Stimulated activated CD8-positive, alpha-beta memory T cell treated with anti-CD3 and anti-CD28 coated beads, Interleukin-7, amount 100 ng/mL, for 48 hours (primary cell): Measurements from ENCODE around the gene EEF1A1.
"Not testable (repeated sequence)": the region's sequence is repeated elsewhere in the genome, so short reads cannot be mapped to it uniquely, and the experiment has no call there.

Source experiments
- DNase-seq, 2 donors: peaks; one replicate each; pipeline ENCODE4 v3.0.0-alpha.2; 2020; ENCODE audit warnings: low read depth in 1 of 2; ENCODE audit errors: extremely low read depth in 1 of 2

The EEF1A1 gene

DNA sequence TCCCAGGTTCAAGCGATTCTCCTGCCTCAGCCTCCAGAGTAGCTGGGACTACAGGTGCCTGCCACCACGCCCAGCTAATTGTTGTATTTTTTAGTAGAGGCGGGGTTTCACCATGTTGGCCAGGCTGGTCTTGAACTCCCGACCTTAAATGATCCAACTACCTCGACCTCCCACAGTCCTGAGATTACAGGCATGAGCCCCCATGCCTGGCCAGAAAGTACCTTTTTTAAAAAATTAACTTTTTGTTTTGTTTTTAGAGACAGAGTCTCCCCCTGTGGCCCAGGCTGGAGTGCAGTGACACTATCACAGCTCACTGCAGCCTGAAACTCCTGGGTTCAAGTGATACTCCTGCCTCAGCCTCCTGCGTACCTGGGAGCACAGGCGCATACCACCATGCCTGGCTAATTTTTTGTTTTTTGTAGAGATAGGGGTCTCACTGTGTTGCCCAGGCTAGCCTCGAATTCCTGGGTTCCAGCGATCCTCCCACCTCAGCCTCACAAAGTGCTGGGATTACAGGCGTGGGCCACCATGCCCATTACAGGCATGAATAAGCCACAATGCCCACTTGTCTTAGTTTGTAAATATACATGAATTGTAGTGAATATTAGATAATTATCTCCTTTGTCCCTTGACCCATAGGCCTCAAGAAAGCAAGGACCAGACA, 17.4 kb upstream of the EEF1A1 start:
- no peak for DNase-seq

DNA sequence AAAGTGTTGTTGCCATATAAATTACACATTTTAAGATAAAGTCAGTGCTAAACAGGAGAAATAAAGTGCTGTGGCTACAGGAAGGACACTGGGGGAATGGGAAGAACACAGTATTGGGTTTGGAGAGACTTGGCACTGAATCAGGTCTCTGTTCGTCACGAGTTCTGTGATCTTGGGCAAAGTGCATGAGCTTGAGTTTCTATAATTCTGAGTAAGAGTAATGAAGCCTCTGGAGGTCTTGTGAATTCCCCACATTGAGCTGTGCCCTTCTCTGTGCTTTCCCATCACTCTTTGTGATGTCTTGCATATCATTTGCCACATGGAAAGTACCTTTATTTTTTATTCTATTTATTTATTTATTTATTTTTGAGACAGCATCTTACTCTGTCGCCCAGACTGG, 16.8 kb upstream of the EEF1A1 start:
- DNase-seq: no peak

DNA sequence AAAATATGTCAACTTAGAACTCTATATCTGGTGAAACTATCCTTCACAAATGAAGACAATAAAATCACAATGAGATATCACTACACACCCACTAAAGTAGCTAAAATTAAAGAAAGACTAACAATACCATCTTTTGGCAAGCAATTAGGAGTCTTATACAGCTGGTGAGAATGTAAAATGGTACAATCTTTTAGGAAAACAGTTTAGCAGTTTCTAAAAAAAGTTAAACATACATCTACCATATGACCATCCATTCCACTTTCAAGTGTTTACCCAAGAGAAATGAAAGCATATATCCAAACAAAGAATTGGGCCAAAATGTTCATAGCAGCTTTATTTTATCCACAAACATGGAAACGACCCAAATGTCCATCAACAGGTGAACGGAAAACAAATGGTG, 13.8 kb upstream of the EEF1A1 start:
- DNase-seq: no peak

DNA sequence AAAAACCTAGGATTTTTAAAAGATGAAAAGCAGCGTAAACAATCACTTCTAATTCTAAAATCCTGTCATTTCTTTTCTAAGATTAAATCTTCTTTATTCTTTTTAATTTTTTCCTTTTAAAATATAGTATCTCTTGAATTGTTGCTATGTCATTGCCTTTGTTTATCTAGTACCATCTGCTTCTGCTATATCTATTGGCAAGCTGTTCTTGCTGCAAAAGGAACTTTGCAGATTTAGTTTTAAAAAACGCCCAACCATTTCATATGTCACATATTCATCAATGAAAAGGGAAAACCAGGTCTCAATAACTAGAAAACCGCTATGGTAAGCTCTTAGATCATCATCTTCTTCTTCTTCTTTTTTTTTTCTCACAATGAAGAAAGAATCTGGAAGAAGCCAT, 11.5 kb upstream of the EEF1A1 start:
- no peak for DNase-seq

DNA sequence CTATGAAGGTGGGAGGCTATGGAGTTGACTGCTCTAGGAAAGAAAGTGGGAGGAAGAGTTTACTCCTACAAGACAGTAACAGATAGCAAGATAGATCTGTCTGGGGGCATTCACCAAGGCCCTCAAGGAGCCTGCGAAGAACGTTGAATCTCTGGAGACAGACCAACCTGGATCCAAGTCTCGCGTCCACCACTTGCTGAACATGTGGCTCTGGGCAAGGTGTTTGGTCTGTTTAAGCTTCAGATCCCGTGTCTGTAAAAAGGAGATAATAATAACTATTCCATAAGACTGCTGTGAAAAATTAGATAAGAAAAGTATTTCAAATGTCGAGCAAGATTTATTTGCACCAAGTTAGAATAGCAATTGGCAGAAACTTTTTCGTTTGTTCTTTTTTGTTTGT, 8.1 kb upstream of the EEF1A1 start:
- DNase-seq: no peak

DNA sequence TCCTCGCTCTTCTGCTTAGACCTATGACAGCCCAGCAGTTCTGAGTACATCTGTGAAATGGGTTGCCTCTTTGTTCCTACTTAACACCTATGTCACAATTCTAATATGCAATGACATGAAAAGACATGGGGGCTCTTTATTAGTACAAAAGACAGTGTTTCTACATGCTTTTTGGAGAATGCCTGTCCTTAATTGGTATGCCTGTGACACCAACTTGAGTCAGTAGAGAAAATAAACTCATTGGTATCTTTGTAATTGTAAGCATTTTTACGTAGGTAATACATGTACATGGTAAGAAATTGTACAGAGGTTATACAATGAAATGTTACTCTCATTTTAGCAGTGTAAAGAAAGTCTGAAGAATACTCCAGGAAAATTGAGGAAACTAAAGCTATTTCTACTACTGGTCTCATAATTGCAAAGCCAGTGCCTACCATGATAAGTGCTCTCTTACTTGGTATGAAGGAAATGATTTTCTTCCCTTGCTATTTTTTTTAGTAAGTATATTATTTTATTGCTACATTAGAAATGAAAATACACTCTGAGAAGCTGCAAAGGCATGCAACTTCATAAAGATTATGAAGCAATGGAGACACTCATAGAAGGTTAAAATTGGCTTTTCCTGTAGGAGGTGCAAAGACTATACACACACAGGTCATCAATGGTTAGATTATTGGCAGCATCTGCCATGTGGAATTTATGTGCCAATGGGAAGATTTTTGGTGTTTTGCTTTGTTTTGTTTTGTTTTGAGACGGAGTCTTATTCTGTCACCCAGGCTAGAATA, 4.9 kb upstream of the EEF1A1 start:
- no peak for DNase-seq

DNA sequence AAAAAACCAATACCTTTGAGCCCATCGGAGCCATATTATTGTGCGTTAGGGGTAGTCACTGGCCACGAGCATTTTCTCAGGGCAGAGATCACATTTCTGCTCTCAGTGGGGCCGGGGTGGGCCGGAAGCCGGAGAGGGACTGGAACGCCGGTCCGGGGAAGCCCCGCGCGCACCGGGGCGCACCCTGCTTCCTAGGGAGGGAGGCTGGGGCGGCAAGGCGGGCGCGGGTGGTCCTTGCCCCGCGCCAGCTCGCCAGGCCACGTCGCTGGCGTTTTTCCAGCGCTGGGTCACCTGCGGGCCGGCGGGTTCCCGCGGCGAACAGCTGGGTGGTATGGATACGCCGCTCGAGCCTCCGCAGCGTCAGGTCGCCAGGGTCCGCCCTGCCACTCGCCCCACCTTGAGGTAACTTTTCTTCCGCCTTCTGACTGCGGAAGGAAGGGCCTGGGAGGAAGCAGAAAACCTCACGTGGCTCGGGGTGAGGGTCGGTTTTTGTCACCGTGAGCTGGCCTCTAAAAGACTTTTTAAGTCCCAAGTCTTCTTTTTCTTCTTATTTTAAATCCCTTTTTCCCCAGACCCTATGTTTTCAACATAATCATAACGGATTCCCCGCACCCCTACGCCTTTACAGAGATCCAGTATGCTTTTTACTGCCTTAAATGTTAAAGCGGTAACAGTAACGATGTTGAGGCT, 2.7 kb upstream of the EEF1A1 start:
- DNase-seq: peak; percentile 64 to 72

DNA sequence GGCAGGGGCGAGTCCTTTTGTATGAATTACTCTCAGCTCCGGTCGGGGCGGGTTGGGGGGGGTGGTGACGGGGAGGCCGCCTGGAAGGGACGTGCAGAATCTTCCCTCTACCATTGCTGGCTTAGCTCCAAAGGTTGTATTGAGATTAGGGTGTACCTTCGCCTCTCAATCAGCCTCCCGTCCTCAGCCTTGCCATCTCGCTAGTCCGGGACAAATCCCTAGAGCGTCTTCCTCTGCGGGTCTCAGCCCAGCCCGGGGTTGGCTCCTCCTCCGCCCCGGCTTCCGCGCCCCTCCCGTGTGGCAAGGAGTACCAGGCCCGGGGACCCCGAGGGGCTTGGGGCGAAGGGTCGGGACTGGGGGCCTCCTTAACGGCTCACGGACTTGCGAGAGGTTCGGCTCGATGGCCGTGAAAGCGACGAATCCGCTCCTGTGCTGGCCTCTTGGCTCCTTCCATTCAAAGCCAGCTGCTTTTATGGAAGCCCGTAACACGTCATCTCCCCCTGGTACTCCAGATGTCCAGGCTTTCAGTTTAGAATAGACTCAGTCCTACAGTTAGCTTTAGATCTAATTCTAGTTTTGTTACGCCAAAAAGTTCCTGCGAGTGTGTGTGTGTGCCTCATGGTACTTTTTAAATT, 636 bp upstream of the EEF1A1 start:
- DNase-seq: no peak

DNA sequence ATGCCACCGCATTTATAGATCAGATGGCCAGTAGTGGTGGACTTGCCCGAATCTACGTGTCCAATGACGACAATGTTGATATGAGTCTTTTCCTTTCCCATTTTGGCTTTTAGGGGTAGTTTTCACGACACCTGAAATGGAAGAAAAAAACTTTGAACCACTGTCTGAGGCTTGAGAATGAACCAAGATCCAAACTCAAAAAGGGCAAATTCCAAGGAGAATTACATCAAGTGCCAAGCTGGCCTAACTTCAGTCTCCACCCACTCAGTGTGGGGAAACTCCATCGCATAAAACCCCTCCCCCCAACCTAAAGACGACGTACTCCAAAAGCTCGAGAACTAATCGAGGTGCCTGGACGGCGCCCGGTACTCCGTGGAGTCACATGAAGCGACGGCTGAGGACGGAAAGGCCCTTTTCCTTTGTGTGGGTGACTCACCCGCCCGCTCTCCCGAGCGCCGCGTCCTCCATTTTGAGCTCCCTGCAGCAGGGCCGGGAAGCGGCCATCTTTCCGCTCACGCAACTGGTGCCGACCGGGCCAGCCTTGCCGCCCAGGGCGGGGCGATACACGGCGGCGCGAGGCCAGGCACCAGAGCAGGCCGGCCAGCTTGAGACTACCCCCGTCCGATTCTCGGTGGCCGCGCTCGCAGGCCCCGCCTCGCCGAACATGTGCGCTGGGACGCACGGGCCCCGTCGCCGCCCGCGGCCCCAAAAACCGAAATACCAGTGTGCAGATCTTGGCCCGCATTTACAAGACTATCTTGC, 725 bp downstream of the EEF1A1 start:
- DNase-seq: peak; percentile 61 to 62

DNA sequence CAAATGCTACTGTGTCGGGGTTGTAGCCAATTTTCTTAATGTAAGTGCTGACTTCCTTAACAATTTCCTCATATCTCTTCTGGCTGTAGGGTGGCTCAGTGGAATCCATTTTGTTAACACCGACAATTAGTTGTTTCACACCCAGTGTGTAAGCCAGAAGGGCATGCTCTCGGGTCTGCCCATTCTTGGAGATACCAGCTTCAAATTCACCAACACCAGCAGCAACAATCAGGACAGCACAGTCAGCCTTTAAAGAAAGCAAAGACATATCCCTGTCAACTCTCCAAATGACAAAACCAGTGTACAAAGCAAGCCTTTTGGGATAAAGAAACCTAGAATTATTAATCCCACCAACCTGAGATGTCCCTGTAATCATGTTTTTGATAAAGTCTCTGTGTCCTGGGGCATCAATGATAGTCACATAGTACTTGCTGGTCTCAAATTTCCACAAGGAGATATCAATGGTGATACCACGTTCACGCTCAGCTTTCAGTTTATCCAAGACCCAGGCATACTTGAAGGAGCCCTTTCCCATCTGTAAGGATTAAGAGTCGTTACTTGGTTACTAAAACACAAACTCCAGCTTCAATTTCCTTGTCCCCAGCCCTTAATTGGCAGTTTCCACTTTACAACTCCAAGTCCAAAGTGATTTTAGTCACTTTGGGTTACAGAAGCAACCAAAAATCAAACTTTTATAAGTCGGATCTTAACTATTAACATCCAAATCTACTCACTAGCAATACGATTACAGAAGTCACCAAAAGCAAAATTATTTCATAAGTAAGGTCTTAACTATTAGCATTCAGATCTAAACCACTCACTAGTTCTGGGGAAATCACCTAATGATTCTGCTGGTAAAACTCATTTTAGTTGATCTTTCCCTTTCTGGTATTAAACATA, 1.6 kb downstream of the EEF1A1 start:
- DNase-seq: not testable (repeated sequence)

DNA sequence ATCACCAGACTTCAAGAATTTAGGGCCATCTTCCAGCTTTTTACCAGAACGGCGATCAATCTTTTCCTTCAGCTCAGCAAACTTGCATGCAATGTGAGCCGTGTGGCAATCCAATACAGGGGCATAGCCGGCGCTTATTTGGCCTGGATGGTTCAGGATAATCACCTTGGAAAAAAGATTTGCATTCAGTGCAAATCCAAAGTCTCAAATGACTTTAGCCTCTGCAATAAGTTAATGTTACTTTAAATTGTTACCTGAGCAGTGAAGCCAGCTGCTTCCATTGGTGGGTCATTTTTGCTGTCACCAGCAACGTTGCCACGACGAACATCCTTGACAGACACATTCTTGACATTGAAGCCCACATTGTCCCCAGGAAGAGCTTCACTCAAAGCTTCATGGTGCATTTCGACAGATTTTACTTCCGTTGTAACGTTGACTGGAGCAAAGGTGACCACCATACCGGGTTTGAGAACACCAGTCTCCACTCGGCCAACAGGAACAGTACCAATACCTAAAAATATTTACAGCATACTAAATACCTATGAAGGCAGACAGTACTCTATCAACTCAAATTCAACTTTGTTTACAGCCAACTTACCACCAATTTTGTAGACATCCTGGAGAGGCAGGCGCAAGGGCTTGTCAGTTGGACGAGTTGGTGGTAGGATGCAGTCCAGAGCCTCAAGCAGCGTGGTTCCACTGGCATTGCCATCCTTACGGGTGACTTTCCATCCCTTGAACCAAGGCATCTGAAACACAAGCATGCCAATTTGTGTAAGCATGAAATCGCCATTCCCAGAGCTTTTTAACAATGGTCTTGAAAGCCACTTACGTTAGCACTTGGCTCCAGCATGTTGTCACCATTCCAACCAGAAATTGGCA, 2.5 kb downstream of the EEF1A1 start:
- not testable (repeated sequence) for DNase-seq

DNA sequence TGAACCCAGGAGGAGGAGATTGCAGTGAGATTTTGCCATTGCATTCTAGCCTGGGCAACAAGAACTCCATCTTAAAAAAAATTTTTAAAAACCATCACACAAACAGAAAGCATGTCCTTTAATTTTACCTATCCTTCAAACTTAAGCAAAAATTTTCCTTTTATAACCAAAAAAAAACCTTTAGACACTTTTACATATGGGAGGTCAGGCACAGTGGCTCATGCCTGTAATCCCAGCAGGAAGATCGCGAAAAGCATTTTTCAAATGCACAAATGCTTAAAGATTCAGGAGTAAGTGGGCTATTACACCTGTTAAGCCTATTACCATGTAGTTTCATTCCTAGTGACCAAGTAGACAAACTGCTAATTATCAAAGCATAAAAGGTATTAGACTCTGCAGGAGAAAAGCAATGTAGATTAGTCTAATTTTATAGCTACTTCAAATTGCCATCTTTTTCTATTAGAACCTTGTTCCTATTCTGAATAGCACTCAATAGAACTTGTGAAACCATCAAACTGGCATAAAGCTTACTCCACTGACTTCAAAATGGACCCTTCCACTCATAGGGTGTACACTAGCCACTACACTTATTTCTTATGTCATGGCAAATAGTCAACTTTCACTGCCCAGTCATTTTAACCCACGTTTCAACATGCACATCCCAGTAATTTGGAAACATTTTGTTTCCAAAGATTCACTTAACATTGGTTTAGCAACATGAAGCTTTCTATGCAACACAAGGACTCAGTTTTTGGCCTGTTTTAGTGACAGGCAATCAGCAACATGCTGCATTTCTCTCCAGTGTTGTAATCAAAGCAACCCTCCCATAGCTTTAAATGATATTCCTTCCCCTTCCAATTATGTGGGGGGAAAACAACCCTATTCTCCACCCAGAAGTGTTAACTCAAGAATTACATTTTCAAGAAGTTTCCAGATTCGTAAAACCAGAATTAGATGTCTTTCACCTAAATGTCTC, 4.0 kb downstream of the EEF1A1 start:
- no peak for DNase-seq

DNA sequence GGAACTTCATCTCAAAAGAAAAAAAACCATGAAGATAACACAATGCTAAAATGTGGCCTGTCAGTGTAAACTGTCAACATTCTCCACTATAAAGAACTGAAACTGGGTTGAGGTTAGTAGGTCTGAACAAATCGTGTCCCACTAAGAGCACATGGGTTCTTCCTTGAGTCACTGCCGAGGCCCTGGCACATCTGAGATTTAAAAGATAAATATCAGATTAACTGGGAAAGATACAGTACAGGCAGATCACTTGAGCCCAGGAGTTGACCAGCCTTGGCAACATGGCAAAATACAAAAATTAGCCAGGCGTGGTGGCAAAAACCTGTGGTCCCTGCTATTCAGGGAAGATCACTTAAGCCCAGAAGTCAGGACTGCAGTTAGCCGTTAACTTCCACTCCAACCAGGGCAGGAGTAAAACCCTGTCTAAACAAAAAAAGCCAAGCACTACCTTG, 5.6 kb downstream of the EEF1A1 start:
- DNase-seq: no peak

DNA sequence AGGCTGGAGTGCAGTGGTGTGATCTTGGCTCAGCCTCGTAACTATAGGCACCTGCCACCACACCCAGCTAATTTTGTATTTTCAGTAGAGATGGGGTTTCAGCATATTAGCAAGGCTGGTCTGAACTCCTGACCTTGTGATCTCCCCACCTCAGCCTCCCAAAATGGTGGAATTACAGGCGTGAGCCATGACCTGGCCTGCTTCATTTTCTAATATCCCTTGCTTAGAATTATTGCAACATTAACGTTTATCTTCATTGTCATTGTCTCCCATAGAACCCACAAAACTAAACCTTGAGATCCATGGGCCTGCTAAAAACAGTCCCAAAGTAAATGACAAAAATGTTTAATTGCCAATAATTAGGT, 6.1 kb downstream of the EEF1A1 start:
- no peak for DNase-seq

DNA sequence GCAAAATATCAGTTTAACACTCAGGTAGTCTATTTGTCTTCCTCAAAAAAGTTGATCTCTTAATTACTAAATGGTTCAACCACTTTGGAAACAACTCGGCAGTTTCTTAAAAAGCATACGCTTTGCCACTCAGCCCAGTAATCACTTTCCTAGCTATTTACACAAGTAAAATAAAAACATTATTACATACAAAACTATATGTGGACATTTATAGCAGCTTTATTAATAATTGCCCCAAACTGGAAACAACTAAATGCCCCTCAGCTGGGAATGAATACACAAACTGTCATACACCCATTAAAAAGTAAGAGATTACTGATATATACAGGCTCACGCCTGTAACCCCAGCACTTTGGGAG, 7.4 kb downstream of the EEF1A1 start:
- DNase-seq: no peak

DNA sequence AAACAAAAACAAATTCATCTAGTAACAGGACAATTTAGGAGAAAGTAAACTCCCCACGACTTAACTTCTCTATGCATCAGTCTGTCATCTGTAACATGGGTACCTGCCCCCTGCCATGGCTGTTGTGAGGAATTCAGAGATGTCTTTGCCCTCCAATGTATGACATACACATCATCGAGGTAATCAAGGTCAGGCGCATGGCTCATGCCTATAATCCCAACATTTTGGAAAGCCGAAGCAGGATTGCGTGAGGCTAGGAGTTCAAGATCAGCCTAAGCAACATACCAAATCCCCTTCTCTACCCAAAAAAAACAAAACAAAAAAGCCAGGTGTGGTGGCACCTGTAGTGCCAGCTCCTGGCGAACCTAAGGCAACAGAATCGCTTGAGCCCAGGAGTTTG, 9.0 kb downstream of the EEF1A1 start:
- DNase-seq: no peak

DNA sequence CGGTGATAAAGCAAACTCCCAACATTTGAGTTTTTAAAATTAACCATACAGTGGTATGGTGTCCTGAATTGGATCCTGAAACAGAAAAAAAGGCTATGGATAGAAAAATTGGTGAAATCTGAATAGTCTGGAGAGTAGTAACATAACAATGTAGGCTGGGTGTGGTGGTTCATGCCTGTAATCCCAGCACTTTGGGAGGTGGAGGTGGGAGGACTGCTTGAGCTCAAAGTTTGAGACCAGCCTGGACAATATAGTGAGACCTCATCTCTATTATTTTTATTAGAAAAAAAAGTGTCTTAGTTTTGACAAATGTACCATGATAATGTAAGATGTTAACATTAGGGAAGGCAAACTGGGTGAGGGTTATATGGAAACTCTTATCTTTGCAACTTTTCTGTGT, 11.0 kb downstream of the EEF1A1 start:
- no peak for DNase-seq

DNA sequence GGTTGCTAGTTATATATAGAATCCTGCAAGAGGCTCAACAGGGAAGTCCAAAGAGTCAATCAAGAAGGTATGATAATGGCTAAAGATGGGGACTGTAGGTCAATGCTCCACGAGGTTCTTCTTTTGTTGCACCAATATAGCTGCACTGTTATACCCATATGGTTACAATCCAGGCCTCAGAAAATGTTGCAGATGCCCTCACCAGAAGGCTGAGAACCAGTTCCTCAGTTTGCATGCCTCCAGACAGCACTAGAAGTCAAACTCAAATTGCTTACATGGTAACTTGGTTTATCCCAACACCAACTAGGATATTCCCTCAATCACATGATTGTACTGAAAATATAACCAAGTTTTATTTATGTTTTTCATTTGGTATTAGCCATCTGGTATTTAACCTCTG, 12.1 kb downstream of the EEF1A1 start:
- DNase-seq: no peak
